Measurements from ENCODE around the gene PRPF19.

Gene PRPF19

DNA sequence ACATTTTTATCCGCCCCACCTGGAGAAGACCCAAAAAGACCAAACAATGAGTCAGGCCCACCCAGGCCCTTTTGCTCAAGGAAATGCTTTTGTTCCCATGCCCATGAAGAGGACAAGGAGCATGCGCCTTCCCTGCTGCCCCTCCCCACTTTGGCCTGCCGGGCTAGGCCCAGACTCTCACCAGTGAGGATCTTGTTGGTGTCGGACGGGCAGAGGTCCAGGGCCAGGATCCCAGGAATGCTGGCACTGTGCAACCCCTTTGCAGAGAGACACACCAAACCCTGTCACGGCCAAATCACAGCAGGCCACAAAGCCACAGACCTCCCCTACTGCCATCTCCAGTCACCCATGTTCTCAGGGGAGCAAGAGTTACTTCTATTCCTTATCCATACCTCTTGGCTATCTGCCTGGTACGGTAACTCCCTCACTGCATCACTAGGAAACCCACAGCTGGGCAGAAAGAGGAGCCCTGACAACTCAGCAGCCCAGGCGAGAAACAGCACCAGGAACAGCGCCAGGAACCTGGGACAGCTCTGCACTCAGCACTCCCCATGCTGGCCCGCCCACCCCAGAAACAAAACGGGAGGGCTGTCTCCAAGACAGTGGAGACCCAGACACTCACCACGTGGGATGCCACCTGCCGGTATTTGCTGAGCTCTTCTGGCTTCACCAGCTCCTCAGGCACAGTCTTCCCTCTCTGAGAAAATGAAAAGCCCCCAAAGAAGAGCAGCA is 5.5 kb downstream of the PRPF19 start:
- intact Hi-C loops (cut with micrococcal nuclease): no loop called here

DNA sequence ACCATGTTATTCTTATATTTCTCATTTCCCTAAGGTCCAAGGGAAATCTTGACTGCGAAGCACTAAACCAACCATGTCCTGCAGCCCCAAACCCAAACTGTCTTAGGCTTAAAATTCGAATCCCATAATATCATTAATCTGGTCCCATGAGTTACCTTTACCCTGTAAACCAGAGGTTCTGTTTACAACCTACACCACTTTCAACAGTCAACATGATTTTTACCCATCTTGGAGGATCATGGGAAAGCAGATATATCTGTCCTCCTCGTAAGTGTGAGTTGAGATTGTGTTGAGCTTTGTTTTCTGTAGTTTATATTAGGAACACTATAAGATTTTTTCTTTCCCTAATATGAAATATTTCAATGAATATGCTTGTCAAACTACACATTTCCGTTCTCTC is 6.4 kb downstream of the PRPF19 start:
- H3K27ac Mint-ChIP-seq: no peak overlapping the region
- intact Hi-C loops (cut with micrococcal nuclease): loop anchor here (2.0 kb wide), 1 partner anchor 69 kb away; no protein-coding TSS in a partner anchor
- peaks cover 39% of the 10 kb centered on the region for H3K4me1 Mint-ChIP-seq (ENCODE audit: low read depth)
- H3K36me3 Mint-ChIP-seq (ENCODE audit: low read depth): peaks cover 85% of the 10 kb centered on the region
- no peak overlapping the region for H3K4me3 Mint-ChIP-seq
- H3K27me3 Mint-ChIP-seq: no peaks in the 10 kb centered on the region
- H3K9me3 Mint-ChIP-seq: no peaks in the 10 kb centered on the region

More for the DNA sequence above, 5.5 kb downstream of the PRPF19 start:
- H3K36me3 Mint-ChIP-seq (ENCODE audit: low read depth): peaks cover 76% of the 10 kb centered on the region
- no peak overlapping the region for H3K4me3 Mint-ChIP-seq
- H3K4me1 Mint-ChIP-seq (ENCODE audit: low read depth): peaks cover 38% of the 10 kb centered on the region
- no peak overlapping the region for H3K27ac Mint-ChIP-seq
- no peaks in the 10 kb centered on the region for H3K9me3 Mint-ChIP-seq
- no peaks in the 10 kb centered on the region for H3K27me3 Mint-ChIP-seq

DNA sequence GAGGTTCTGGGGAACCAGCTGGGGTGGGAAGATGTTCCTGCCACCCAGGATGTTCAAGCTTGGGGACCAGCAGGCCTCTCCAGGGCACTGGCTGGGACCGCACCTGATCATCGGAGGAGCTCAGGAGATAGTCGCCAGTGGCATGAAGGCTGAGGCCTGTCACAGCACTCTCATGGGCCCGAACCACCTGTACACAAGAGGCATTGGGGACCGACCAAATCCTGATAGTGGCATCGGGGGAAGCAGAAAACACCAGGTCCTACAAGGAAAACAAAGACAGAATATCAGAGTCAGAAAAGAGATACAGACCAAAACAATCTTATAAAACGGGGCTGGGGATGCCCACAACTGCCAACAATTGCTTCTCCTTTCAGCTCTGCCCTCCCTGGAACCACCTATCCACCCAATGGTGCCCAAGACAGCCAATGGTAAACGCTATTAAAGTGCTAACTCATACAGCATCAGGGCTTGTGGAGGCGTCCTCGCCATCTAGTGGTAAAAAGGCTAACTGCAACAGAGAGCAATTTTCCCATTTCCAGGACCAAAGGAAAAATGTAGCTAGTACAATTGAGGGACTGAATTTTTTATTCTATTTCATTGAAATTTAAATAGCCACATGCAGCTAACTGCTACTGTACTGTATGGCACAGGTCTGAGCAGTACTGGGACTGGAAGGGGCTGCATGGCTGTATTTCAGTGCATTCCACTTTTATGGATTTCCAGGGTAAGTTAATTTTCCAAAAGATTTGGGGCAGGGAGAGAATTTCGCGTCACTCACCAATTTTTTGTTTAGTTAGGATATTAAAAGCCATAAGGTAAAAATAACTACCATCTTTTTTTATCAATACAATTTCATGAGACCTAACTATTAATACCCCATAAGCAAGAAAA is 7.1 kb downstream of the PRPF19 start:
- Mint-ChIP-seq H3K27ac (peak overlapping the region; percentile 38), H3K27me3 (no peaks in the 10 kb centered on the region), H3K36me3 (ENCODE audit: low read depth) (peaks cover 92% of the 10 kb centered on the region), H3K9me3 (no peaks in the 10 kb centered on the region), H3K4me1 (ENCODE audit: low read depth) (peaks cover 34% of the 10 kb centered on the region), H3K4me3 (no peak overlapping the region)
- intact Hi-C loops (cut with micrococcal nuclease): loop anchor here (2.0 kb wide), 1 partner anchor 68 kb away; no protein-coding TSS in a partner anchor

DNA sequence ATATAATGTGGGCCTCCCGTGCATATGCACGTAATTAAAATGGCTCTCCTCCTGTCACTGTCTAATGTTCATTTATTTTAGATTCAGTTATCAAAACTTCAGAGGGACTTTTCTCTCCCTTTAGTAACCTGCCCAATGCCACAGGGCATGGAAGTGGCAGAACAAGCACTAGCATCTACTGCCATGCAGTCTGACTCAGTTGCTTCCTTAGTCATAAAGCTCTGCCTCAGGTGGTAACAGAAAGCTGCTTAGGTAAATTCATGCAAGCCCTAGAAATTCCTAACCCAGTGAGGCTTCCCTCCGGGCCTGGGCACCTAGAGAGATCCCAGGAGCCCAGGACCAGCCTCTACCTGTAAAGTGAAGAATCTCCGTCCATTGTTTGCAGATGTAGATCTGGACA is 8.9 kb downstream of the PRPF19 start:
- Mint-ChIP-seq H3K27ac (peak overlapping the region; percentile 38), H3K9me3 (no peaks in the 10 kb centered on the region), H3K4me3 (no peak overlapping the region), H3K27me3 (no peaks in the 10 kb centered on the region), H3K36me3 (ENCODE audit: low read depth) (peaks cover 93% of the 10 kb centered on the region), H3K4me1 (ENCODE audit: low read depth) (peaks cover 25% of the 10 kb centered on the region)
- intact Hi-C loops (cut with micrococcal nuclease): no loop called here

DNA sequence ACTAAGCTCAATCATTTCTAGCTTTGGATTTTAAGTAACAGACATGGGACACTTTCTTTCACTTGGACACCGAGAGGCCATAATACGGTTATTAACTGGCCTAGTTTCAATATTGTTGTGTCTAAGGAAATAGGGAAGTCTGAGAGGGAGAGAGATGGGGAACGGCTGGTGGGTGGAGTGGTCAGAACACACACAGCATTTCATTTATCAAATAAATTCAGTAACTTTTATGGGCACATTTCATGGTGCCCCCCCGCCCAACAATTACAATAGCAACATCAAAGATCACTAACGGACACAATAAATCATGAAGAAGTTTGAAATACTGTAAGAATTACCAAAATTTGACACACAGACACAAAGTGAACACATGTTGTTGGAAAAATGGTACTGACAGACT is 10.7 kb downstream of the PRPF19 start:
- H3K27me3 Mint-ChIP-seq: no peaks in the 10 kb centered on the region
- peaks cover 95% of the 10 kb centered on the region for H3K36me3 Mint-ChIP-seq (ENCODE audit: low read depth)
- H3K9me3 Mint-ChIP-seq: no peaks in the 10 kb centered on the region
- peak overlapping the region; percentile 86 for H3K27ac Mint-ChIP-seq
- H3K4me3 Mint-ChIP-seq: peak overlapping the region; percentile 44
- intact Hi-C loops (cut with micrococcal nuclease): no loop called here
- H3K4me1 Mint-ChIP-seq (ENCODE audit: low read depth): peaks cover 33% of the 10 kb centered on the region

DNA sequence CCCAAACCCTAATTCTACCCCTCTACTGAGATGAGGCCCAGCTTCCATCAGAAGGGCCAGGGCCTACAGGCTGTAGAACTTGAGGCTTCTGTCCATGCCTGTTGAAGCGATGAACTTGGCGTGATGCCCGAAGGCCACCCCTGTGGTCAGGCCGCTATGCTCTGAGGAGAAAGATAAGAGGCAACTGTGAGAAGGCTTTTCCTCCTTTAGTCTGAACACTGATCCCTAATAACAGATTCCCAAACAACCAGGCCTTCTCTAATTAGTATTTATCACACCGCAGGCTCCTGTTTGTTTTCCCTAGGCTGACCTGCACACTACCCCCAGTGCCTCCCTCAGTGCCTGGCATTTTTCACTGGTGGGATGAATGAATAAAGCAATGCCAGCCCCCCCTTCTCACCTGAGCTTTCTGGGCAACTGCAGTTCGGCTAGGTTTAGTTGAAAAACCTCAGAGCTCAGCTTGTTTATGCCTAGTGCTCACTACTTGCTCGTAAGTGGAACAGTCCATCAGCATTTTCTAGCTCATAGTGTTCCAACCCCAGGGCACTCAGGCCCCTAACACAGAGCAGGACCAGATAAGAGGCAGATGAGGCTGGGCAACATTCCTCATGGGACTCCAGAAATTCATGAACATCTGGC is 15.2 kb downstream of the PRPF19 start:
- Mint-ChIP-seq H3K9me3 (no peaks in the 10 kb centered on the region), H3K4me3 (no peak overlapping the region), H3K36me3 (ENCODE audit: low read depth) (peaks cover 72% of the 10 kb centered on the region), H3K27me3 (no peaks in the 10 kb centered on the region), H3K27ac (peak overlapping the region; percentile 58), H3K4me1 (ENCODE audit: low read depth) (peaks cover 36% of the 10 kb centered on the region)
- intact Hi-C loops (cut with micrococcal nuclease): no loop called here

DNA sequence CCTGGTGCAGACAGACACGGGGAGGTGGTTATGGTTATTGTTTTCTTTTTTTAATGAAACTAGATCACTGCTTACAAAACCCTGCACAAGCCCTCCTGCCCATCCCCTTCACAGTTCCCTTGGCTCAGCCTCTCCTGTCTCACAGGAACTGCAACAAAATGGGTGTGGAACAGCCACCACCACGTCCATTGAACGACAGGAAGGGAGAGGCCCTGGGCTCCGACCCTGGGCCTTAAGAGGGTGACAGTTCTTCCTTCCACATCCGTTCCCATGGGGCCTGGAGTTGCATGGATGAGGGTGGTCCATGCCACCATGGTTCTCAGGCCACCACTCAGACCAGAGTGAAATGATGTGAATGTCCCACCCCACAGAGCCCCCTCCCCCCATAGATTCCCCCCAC is 15.7 kb downstream of the PRPF19 start:
- intact Hi-C loops (cut with micrococcal nuclease): no loop called here
- peaks cover 31% of the 10 kb centered on the region for H3K4me1 Mint-ChIP-seq (ENCODE audit: low read depth)
- H3K9me3 Mint-ChIP-seq: no peaks in the 10 kb centered on the region
- H3K36me3 Mint-ChIP-seq (ENCODE audit: low read depth): peaks cover 67% of the 10 kb centered on the region
- H3K4me3 Mint-ChIP-seq: no peak overlapping the region
- no peaks in the 10 kb centered on the region for H3K27me3 Mint-ChIP-seq
- H3K27ac Mint-ChIP-seq: peak overlapping the region; percentile 58

DNA sequence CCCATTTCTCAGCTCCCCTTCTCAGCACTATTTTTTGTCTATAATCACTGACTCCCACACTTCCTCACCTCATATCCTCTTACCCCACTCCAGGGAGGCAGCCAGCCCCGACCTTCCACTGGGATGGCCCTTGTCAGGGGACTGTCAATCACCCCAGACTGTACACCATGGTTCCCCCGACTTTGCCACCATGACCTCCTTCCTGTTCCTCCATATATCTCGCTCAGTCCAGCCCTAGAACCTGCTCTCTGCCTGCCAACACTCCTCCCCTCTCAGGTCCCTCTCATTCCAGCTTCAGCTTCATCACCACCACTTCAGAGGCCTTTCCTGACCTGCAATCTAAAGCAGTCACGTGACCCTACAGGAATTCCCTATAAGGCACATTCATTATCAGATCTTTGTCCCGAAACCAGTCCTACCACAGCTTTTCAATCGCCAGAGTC is 16.5 kb downstream of the PRPF19 start:
- no peak overlapping the region for H3K4me3 Mint-ChIP-seq
- H3K4me1 Mint-ChIP-seq (ENCODE audit: low read depth): peaks cover 28% of the 10 kb centered on the region
- no peaks in the 10 kb centered on the region for H3K27me3 Mint-ChIP-seq
- intact Hi-C loops (cut with micrococcal nuclease): no loop called here
- no peaks in the 10 kb centered on the region for H3K9me3 Mint-ChIP-seq
- peak overlapping the region; percentile 29 for H3K27ac Mint-ChIP-seq
- H3K36me3 Mint-ChIP-seq (ENCODE audit: low read depth): peaks cover 59% of the 10 kb centered on the region

DNA sequence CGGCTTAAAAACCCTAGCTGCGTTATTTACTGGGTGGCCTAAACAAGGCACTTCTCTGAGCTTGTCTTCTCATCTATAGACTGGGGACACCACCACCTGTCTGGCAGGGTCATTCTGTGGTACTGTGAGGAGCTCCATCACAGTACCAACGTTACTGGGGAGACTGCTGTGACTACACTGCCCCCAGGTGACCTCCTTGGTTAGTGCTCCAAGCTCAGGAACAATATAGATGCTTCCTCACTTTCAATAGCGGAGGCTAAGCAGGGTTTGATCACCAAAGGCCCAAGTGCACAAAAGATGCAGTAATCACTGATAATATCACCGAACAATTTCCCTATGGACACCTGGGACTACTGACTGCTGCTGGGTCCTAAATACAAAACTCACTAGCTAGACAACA is 18.8 kb downstream of the PRPF19 start:
- intact Hi-C loops (cut with micrococcal nuclease): loop anchor here (1.0 kb wide), 2 partner anchors 56 to 112 kb away; no protein-coding TSS in a partner anchor
- peaks cover 30% of the 10 kb centered on the region for H3K4me1 Mint-ChIP-seq (ENCODE audit: low read depth)

DNA sequence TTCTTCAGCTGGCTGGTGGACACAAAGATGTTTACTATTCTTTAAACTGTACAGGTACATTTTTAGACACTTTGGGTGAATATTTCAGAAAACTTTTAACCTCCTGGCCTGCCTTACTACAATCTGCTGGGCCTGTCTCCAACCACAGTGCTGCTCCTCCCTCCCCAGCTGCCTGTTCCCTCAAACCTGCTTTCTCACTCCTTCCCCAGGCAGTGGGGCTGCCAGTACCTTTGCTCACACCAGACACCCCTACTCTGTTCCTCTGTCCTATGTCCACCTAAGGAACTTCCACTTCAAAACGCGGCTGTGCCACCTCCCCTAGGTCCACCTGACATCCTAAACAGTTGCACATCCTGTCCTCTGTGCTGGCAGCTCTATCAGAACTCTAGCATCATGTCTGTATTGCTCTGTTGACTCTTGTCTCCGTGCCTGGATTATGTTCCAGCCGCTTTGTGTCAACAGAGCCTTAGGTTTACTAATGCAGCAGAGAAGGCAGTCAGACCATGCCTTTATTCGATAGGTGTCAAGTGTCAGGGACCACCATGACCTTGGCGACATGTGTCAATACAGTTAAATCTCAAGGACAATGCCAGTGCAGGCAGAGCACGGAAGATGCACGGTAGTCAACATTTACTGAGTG is 25.6 kb downstream of the PRPF19 start:
- no peak overlapping the region for H3K4me3 Mint-ChIP-seq
- intact Hi-C loops (cut with micrococcal nuclease): no loop called here
- no peaks in the 10 kb centered on the region for H3K27me3 Mint-ChIP-seq
- H3K9me3 Mint-ChIP-seq: no peaks in the 10 kb centered on the region
- peaks cover 53% of the 10 kb centered on the region for H3K36me3 Mint-ChIP-seq (ENCODE audit: low read depth)
- H3K4me1 Mint-ChIP-seq (ENCODE audit: low read depth): peaks cover 7% of the 10 kb centered on the region
- no peak overlapping the region for H3K27ac Mint-ChIP-seq

More for the DNA sequence above, 18.8 kb downstream of the PRPF19 start:
- Mint-ChIP-seq H3K36me3 (ENCODE audit: low read depth) (peaks cover 51% of the 10 kb centered on the region), H3K4me3 (no peak overlapping the region), H3K27ac (no peak overlapping the region), H3K27me3 (no peaks in the 10 kb centered on the region), H3K9me3 (no peaks in the 10 kb centered on the region)

DNA sequence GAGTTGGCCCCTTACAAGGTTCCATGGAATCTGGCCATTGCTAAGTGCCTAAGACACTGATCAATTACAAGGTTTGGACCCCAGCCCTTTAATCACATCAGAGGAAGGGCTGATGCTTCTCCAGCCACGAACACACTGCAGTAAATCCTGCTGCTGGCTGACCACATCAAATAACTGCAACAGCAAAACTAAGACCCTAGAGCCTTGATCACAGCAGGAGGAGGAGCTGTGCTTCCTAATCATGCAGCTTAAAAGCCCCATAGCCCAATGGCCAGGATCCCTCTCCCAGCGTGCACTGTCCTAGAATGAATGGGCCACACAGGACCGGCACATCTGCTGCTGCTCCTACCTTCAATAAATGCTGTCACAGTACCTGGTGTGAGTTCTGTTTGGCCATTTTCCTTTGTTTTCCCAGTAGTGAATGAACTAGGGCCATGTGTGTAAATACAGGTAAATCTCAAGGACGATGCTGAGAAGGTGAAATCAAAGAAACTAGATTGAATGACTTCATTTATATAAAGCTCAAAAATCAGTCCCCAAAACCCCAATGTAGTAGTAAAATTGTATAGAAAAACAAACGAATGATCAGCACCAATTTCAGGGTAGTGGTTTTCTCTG is 26.3 kb downstream of the PRPF19 start:
- peaks cover 4% of the 10 kb centered on the region for H3K4me1 Mint-ChIP-seq (ENCODE audit: low read depth)
- no peak overlapping the region for H3K4me3 Mint-ChIP-seq
- peaks cover 53% of the 10 kb centered on the region for H3K36me3 Mint-ChIP-seq (ENCODE audit: low read depth)
- no peaks in the 10 kb centered on the region for H3K9me3 Mint-ChIP-seq
- intact Hi-C loops (cut with micrococcal nuclease): no loop called here
- H3K27ac Mint-ChIP-seq: no peak overlapping the region
- no peaks in the 10 kb centered on the region for H3K27me3 Mint-ChIP-seq

DNA sequence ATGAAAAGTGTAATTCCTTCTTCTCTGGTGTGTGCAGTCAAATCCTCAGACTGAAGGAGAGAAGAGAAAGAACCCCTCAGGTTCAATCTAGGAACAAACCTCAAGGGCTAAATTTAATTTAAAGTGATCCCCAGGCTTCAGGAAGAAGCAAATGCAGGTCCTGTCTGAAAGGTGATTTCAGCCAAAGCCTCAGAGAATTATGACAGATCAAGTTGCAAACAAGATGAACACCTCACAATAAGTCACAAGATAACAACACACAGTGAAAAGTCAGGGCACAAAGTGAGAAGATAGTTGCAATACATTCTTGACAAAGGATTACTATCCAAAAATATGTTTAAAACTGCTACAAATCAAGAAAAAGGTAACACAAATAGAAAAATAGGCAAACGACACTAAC is 27.3 kb downstream of the PRPF19 start:
- Mint-ChIP-seq H3K9me3 (no peaks in the 10 kb centered on the region), H3K27me3 (no peaks in the 10 kb centered on the region), H3K4me3 (no peak overlapping the region), H3K27ac (no peak overlapping the region), H3K36me3 (ENCODE audit: low read depth) (peaks cover 51% of the 10 kb centered on the region), H3K4me1 (ENCODE audit: low read depth) (no peaks in the 10 kb centered on the region)
- intact Hi-C loops (cut with micrococcal nuclease): no loop called here
